NCI-H460 (cell line): ENCODE measurements around the gene ATXN1. TPM values are rescaled to one million over a fixed set of nuclear protein-coding genes. Genes with fewer than 3 reads are reported as not detected.
"Not testable (repeated sequence)": the region's sequence is repeated elsewhere in the genome, so short reads cannot be mapped to it uniquely, and the experiment has no call there.

Experiments
- DNase-seq: peaks from one replicate; pipeline ENCODE4 v3.0.0-alpha.2; 2016; ENCODE audit warnings: low read depth; ENCODE audit errors: extremely low read depth
- polyA plus RNA-seq: library from polyadenylated mRNA; depleted of rRNA; stranded (reverse); fragments of >200 nt; gene quantifications from 2 replicates; pipeline ENCODE4 v1.2.3, GENCODE V29; 2014; cell fraction: nucleus; rRNA removed
- total RNA-seq: library from RNA; depleted of rRNA; stranded (reverse); fragments of >200 nt; shearing (Covaris generic); gene quantifications from 2 replicates; pipeline ENCODE4 v1.2.3, GENCODE V29; 2014; rRNA removed

ATXN1 gene
- total RNA-seq: 16.4 and 20.4 TPM in 2 replicates
- polyA plus RNA-seq: 12.7 and 13.4 TPM in 2 replicates

DNA sequence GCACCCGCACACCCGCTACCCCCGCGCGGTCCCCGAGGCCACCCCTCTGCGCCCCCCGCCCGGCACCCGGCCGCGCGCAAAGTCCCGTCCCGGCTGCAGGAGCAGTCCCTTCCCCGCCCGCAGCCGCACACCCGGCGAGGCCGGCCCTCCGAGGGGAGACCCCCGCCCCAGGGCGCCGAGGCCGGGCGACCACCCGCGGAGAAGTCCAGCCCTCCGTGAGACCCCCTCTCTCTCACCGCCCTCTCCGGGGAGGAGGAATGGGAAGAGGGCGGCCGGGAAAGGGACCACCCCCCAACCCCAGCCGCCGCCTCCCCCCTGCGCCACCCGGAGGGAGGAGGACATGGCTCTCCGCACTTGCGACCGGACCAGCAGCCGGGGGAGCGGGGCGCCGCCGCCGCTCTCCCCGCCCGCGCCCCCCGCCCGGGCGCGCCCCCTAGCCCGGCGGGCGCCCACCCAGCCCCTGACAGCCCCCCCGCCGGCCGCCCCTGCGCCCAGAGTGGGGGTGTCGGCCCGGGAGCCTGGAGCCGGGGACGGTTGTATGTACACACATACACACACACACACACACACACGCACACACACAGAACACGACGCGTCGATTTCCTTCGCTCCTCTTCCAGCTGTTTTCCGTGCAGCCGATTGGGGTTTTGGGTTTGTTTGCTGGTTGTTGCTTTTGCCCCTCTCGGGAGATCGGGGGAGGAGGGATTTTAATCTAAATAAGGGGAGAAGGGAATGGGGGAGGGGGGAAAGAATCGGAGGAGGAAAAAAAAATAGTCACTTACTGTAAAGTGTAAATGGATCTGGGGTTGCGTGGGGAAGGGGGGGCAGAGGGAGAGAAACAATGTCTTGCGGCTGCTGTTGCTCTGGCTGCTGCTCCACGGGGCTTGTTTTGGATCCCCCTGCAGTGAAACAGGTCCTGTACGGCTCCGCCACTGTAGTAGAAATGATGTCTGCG, at the start of gene ATXN1:
Gene ATXN1, minus strand, starts transcription at position 945 of the 955 bp plus-strand sequence.
- no peak for DNase-seq

DNA sequence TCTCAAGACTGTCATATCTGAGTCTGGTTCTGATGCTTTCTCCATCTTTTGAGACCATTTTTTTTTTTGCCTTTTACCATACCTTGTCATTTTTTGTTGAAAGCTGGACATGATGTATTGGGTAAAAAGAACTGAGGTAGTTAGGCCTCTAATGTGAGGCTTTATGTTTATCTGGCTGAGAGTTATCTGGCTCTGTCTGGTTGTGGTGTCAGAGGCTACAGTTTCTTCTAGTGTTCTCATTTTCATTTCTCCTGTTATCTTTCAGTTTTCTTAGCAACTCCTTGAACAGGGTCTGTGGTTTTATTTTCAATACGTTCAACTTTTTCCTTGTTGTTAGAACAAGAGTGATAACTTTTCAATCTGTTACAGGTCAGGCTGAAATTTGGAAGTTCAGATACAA, 49.2 kb upstream of the ATXN1 start:
- no peak for DNase-seq

DNA sequence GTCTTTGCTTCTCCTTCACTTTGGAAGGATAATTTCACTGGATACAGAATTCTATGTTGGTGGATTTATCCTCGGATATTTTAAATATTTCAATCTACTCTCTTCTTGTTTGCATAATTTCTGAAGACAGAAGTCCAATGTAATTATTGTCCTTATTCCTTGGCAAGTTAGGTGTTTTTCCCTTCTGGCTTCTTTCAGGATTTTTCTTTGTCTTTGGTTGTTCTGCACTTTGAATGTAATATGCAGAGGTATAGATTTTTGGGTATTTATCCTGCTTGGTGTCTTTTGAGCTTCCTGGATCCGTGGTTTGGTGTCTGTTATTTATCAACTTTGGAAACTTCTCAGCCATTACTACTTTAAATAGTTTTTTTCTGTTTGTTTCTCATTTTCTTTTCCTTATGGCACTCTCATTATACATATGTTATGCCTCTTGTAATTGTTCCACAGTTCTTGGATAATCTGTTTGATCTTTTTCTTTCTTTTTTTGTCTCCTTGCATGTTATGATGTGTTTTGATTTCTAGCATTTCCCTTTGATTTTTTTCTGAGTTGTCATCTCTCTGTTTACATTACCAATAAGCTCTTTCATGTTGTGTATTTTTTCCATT, 48.6 kb upstream of the ATXN1 start:
- no peak for DNase-seq

DNA sequence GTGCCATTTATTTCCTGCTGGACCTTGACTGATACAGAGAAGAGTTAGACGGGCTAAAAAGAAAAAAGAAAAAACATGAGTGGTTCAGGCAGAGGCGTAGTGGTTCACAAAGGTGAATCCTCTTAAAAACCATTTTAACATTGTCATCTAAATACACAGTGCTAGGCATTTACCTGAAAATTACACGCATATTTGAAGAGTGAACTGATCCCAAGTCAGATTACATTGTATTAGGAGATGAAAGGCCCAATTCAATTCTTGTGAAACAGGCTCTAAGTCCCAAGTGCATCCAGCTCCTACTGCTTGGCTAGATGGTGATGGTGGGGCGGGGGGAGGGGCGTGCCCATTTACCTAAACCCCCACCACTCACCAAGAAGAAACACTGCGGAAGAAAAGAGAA, 46.7 kb upstream of the ATXN1 start:
- DNase-seq: no peak

DNA sequence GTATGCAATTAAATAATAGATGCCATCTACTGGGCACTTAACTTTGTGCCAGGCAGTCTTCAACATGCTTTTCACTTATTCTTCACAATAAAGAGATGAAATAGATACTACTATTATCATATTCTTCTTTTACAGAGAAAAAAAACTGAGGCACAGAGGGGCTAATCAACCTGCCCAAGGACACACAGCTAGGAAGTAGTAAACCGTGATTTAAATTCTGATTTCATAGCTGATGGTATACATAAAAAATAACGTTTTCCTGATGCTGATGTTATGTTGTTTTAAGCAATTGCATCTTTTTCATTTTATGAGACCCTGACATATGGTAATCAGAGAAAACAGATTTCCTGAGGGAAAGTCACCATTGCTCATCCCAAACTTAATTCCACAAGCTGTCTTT, 45.1 kb upstream of the ATXN1 start:
- DNase-seq: no peak

DNA sequence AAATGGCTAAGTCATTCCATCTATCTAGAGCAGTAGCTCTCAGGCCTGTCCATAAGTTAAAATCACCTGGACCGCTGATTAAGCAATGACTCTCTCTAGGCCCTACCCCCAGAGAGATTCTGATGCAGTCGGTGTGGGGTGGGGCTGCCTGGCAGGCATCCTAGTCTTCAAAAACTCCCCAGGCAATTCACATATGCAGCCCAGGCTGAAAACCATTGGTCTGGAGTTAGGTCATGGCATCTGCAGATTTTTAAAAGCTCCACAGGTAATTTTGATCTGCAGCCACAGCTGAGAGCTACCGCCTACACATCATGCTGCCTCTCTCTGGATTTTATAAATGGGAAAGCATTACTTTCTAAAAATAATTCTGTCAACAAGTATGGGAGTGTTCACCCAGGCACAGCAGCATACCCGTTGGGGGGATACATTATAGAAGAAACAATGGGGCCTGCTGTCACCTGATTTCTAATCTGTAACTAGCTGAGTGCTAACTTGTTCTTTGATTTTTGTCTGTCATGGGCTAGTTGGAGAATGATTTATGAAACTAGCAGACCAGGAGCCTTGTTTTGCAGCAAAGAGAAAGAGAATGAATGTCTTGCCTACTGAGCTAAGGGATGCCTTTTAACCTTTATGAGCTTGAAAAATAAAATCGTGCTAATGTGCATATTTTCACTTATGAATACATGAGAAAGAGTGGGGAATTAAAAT, 44.1 kb upstream of the ATXN1 start:
- DNase-seq: no peak

DNA sequence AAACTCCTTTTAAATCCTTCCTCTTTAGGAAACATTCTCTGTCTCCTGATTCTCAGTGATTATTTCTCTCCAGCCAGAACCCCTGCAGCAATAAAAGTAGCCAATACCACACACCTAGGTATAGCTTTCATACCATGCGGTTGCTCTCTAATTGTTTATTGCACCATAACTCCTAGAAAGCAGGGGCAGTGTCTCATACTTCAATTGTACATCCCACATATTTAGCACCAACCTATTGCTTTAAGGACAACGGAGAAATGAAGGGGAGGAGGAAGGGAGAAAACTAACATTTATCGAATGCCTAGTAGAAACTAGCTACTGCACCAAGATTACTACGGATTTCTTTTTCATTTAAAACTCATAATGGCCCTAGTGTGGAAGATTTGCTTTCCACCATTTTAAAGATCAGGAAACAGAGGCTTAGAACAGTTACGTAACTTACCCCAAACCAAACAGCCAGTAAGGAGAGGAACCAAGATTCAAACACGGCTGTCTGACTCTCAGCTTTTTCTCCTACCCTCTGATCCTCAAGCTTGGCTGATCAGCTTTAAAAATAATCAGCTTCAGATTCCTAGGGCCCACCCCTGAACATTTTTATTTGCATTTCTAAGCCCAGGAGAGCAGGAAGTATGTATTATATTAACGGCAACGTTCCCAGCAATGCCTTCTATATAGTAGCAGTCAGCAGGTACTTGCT, 43.4 kb upstream of the ATXN1 start:
- no peak for DNase-seq

DNA sequence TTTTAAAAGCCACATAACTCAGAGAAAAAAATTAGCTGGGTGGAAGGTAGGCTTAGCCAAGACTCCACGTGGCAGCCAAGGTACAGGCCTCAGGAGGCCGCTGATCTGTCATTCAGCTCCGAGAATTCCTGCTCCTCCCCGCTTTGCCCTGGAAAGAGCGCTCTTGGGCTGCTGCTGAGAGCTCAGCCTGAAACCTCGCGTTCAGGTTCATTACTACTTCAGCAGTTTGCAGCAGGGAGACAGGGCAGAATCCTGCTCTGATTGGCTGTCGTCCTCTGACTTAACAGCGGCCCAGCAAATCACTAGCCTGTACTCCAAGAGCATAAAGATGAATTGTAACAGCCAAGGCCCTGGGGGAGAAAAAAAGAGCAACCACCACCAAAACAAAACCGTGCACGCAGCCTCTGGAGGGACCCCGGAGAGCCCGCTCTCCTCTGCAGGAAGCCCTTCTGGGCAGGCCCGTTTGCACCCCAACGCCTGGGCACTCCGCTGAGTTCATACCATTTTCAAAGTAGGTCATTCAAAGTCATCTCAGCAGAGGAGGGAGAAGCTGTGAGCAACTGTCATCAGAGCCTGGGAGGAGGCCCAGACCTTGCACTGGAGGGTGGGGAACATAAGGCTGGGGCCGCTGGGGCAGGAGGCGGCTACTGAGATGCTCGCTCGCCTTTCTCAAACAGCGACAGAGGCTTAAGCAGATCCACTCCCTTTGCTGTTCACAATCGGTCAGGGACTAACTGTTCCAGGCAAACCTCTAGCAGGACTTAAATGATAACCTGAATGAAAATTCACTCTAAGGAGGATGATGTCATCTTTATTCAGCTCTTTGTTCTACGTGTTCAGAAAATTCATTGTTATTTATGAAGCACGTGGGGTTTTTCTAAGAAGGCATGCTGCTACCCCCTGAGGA, 42.3 kb upstream of the ATXN1 start:
- DNase-seq: no peak

DNA sequence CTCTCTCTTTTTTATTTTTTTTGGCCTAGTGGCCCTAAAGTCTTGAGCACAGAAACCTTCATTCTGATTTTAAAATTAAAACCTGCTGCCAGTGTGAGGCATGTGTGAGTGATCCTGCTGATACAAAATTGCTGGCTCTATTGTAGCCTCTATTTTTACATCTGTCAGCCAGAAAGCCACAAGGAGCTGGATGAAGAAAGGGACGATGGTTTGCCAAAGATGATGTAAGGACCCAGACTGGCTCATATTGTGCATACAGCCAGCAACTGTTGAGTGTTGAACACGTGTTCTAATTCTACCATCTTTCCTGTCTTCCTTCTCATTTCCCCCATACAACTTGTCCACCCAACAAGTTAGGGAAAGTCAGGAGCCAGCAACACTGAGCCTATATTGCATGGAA, 40.8 kb upstream of the ATXN1 start:
- no peak for DNase-seq

DNA sequence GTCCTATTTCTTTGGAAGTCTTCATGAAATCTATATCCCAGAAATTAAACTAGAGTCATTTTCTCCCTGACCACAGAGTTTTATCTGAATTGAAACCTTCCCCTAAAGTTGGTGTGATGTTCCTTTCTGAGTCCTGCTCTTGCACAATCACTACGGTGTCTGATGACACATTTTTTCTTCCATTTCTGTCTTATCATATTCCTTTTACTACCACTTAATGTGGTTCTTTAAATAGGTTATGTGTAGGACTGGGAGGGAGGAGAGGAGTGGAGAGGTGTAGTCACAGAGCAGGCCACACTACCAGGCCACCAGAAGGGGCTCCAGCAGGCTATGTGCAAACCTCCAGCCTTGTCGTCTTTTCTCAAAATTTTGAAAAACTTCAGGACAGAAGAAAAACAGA, 39.7 kb upstream of the ATXN1 start:
- DNase-seq: no peak

DNA sequence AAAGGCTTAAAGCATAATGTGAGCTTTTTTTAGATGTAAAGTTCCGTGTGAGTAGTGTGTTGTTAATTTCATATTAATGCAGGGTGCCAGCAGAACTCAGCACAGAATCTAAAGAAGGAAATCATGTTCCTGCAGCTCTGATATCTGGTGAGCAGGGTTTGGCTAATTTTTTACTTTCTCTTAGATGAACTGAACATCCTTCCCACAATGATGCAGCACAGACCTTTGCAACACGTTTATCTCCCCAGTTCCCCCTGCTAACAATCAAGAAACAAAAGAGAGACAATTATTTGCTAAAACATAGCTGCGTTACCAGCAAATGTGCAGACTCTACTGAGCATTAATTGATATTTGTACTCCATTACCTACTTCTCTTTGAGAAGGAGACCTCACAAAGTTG, 39.1 kb upstream of the ATXN1 start:
- DNase-seq: no peak

DNA sequence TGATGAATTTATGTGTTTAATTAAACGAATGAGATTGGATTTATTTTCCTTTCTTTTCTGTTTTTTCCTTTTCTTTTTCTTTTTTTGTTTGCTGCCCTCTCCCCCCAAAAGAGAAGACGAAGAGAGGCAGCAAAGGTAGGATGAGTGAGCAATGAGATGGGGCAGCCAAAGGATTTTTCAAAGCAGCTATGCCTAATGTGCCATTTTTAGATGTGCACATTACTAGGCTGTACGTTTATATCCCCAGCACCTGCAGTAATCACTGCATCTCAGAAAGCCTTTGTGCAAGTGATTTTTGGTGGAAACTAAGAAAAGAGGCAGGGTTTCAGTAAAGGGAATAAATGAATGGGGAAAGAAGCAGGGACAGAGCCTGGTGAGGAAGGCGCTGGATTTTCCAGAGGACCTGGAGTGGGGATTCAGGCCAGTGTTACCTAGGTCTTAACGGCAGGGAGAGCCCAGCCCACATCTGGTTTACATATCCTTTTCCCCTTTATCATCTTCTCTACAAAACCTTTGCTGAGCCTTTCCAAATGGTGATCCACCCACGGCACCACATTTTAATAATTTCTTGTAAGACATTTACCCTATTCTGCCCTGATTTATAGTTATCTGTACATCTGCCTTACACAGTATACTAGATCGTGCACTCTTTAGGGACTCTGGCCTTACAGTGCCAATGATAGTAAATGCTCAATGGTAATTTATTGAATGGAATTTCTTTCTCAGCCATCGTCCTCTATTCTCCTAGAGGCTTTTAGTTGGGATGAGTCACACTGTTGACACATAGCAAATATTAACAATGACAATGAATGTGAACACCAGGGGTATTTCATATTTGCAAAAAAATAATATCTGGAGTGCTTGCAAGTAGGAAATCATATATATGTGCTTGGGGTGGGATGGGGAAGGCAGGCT, 38.3 kb upstream of the ATXN1 start:
- no peak for DNase-seq

DNA sequence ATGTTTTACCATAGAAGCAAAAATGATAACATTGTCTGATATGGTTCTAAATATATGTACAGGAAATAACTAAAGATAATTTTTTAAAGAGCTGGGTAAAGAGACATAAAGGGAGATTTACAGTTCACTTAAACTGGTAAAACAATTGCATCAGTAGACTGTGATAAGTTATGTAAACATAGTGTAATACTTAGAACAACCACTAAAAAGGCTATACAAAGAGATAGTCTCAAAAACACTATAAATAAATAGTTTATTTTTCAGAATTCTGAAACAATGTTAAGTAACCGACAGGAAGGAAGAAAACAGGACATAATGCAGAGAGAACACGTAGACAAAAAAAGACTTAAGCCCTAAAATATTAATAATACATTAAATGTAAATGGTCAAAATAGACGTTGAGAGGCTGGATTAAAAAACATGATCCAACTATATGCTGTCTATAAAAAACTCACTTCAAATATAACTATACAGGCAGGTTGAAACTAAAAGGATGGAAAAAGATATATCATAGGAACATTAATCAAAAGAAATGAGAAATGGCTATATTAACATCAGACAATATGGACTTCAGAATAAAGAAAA, 32.7 kb upstream of the ATXN1 start:
- DNase-seq: no peak

DNA sequence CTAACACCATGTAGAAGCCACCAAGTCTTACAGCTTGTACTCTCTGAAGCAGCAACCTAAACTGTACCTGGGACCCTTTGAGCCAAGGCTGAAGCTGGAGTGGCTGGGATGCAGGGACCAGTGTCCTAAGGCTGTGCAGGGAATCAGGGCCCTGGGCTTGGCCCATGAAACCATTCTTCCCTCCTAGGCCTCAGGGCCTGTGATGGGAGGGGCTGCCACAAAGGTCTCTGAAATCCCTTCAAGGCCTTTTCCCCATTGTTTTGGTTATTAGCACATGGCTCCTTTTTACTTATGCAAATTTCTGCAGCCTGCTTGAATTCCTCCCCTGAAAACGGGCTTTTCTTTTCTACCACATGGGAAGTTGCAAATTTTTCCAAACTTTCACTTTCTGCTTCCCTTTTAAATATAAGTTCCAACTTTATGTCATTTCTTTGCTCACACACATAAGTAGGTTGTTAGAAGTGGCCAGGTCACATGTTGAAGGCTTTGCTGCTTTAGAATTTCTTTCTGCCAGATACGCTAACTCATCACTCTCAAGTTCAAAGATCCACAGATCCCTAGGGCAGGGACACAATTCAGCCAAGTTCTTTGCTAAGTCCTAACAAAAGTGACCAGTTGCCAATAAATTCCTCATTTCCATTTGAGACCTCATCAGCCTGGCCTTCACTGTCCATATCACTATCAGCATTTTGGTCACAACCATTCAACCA, 28.2 kb upstream of the ATXN1 start:
- no peak for DNase-seq

DNA sequence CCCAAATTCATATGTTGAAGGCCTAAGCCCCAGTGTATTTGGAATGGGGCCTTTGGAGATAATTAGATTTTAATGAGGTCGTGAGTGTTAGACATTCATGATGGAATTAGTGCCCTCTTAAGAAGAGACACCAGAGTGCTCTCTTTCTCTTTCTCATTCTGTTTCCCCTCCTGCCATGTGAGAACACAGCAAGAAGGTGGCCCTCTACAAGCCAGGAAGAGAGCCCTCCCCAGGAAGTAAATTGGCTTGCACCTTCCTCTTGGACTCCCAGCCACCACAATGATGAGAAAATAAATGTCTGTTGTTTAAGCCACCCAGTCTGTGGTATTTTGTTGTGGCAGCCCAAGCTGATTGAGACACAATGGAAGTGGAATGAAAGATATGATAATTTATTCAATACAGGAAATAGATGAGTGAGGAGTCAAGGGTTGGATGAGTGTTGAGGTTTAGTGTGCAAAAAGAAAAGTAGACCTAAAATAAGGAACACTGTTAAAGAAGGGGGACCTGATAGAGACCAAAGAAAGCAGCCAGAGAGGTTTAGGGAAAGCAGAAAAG, 25.9 kb upstream of the ATXN1 start:
- no peak for DNase-seq

DNA sequence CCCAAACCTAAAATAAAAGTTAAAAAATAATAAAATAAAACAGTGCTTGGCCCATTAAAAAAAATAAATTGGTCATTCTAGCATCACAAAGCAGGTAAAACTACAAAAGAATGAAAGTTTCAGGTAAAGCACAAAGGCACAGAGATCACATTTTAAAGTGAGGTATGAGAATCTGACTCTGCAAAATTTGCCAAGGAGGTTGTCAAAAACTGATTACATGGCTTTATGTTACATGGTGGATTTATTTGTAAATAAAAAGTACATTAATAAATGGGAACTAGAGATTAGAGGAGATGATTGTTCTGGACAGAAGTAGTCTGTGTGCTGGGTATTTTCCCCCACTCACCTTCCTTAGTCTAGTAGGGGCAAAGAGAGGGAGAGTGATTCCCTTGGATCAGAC, 24.2 kb upstream of the ATXN1 start:
- no peak for DNase-seq

DNA sequence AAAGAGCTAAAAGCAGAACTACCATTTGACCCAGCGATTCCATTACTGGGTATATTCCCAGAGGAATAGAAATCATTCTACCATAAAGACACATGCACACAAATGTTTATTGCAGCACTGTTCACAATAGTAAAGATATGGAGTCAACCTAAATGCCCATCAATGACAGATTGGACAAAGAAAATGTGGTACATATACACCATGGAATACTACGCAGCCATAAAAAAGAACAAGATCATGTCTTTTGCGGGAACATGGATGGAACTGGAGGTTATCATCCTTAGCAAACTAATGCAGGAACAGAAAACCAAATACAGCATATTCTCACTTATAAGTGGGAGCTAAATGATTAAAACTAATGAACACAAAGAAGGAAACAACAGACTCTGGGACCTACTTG, 23.7 kb upstream of the ATXN1 start:
- DNase-seq: not testable (repeated sequence)
